GM12891 (cell line): ENCODE measurements around the gene ZNF407.

Experiments used
- DNase-seq: peaks from one replicate; pipeline ENCODE4 v3.0.0; 2011; ENCODE audit warnings: low spot score; ENCODE audit not compliant: insufficient read length
- FAIRE-seq: peaks from 2 replicates; lab custom pipeline; 2011; peaks lifted over from hg19 to GRCh38; lab: Jason Lieb, UNC
- PAX5 ChIP-seq: IDR thresholded peaks from 2 replicates; pipeline ENCODE4 v1.6.1; 2011; ENCODE audit warnings: low read length, moderate library complexity, mild to moderate bottlenecking; ENCODE audit not compliant: insufficient read depth, severe bottlenecking
- POLR2A ChIP-seq: IDR thresholded peaks from 2 replicates; pipeline ENCODE4 v1.6.1; 2011; ENCODE audit warnings: low read depth, low read length, control low read depth
- POLR2AphosphoS5 ChIP-seq: IDR thresholded peaks from 2 replicates; pipeline ENCODE4 v1.6.1; 2011; ENCODE audit warnings: low read depth, low read length, control low read depth
- POU2F2 ChIP-seq: IDR thresholded peaks from 2 replicates; pipeline ENCODE4 v1.6.1; 2011; ENCODE audit warnings: low read depth, mild to moderate bottlenecking, control low read depth, low read length, moderate library complexity
- SPI1 ChIP-seq: IDR thresholded peaks from 2 replicates; pipeline ENCODE4 v1.6.1; 2011; ENCODE audit warnings: low read depth, low read length, control low read depth
- TAF1 ChIP-seq: IDR thresholded peaks from 2 replicates; pipeline ENCODE4 v1.6.1; 2011; ENCODE audit warnings: low read depth, low read length, control low read depth

The ZNF407 gene

DNA sequence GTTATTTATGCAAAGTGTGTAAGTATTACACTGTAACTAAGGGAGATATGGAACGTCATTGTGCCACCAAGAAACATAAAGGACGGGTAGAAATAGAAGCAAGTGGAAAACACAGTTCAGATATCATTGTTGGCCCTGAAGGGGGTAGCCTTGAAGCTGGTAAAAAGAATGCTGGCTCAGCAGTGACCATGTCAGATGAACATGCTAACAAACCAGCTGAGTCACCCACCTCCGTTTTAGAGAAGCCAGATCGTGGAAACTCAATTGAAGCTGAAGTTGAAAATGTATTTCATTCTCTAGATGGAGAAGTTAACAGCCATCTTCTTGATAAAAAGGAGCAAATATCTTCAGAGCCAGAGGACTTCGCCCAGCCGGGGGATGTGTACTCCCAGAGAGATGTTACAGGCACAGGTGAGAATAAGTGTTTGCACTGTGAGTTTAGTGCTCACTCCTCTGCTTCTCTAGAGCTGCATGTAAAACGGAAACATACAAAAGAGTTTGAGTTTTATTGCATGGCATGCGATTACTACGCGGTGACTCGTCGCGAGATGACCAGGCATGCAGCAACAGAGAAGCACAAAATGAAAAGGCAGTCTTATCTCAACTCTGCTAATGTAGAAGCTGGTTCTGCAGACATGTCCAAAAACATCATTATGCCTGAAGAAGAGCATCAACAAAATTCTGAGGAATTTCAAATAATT is 36.1 kb downstream of the ZNF407 start:
- DNase-seq (no peak), FAIRE-seq (no peak)
- TF ChIP-seq POLR2A: no peak
- TF ChIP-seq SPI1: no peak
- TF ChIP-seq POU2F2: no peak
- no peak for TF ChIP-seq POLR2AphosphoS5
- no peak for TF ChIP-seq TAF1
- no peak for TF ChIP-seq PAX5

DNA sequence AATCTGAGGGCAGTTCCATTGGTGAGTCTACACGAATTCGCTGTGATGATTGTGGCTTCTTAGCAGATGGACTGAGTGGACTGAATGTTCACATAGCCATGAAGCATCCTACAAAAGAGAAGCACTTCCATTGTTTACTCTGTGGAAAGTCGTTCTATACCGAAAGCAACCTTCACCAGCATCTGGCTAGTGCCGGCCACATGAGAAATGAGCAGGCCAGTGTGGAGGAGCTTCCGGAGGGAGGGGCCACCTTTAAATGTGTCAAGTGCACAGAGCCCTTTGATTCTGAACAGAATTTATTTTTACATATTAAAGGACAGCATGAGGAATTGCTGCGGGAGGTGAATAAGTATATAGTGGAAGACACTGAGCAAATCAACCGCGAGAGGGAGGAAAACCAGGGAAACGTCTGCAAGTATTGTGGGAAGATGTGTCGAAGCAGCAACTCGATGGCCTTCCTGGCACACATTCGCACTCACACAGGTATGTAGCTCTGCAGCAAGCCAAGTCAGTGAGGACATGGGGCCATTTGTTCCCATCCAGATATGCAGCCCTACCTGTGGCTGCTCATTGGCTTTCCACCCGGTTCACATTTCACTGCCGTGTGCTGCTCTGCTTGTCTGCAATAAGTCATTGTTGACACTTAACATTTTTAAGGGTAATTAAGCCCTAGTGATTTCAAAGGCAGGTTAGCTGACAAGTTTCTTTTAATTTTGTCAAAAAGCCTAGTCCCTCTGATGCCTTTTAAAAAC is 37.7 kb downstream of the ZNF407 start:
- FAIRE-seq (no peak), DNase-seq (no peak)
- no peak for TF ChIP-seq TAF1
- TF ChIP-seq POLR2AphosphoS5: no peak
- no peak for TF ChIP-seq POU2F2
- no peak for TF ChIP-seq POLR2A
- no peak for TF ChIP-seq PAX5
- no peak for TF ChIP-seq SPI1

DNA sequence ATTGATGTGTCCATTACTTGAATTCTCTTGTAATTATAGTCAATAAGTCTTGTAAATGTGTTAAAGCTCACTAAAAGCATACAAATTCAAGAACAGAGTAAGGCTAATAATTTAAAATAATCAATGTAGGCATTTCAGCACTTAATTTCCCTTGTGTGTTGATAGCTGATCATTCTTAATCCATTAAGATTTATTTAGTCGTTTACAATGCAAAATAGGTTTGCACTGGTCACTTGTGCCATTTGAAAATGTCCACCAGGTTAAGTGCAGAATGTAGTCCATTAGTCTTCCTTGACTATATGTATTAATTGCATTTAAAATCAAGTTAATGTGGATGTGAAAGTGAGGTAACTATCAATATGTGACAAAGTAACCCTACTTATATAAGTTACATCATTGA is 39.4 kb downstream of the ZNF407 start:
- DNase-seq (no peak), FAIRE-seq (no peak)
- no peak for TF ChIP-seq TAF1
- TF ChIP-seq POLR2A: no peak
- TF ChIP-seq POLR2AphosphoS5: no peak
- no peak for TF ChIP-seq SPI1
- TF ChIP-seq POU2F2: no peak
- no peak for TF ChIP-seq PAX5

DNA sequence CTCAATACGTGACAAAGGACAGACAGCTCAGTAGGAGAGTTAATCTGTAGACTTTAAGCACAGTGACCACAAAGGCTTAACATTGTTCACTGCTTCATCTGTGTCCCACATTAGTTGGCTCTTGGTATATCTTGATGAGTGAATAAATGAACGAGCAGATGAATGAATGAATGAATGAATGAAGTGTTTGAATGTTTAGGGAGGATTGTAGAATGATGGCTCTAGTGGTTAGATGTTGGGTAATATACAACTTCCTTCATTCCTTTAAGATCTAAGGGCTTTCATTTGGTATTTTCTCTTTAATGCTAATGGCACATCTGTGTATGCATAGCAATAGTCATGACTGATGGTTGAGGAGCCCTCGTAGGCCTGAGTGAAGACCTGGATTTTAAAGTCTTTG is 40.5 kb downstream of the ZNF407 start:
- DNase-seq (no peak), FAIRE-seq (no peak)
- TF ChIP-seq POLR2AphosphoS5: no peak

DNA sequence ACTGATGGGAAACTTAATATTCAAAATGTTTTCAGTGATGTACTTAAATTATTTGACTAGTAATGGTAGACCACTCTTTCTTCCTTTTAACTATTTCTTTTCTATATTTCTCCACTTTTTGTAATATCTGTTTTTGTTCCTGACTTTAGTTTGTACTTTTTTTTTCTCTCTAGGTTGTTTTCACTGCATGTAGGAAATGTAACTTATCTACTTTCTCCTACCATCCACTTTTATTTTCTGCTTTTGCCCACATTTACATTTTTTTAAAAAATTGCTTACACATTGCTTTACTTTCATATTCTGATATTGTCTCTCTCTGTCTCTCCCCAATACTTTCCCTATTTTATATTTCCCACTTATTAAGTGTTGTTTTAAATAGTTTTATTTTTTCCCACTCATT is 47.0 kb downstream of the ZNF407 start:
- FAIRE-seq (no peak), DNase-seq (no peak)
- TF ChIP-seq POLR2A: no peak
- no peak for TF ChIP-seq TAF1
- TF ChIP-seq SPI1: no peak
- TF ChIP-seq PAX5: no peak
- TF ChIP-seq POU2F2: no peak
- TF ChIP-seq POLR2AphosphoS5: no peak

DNA sequence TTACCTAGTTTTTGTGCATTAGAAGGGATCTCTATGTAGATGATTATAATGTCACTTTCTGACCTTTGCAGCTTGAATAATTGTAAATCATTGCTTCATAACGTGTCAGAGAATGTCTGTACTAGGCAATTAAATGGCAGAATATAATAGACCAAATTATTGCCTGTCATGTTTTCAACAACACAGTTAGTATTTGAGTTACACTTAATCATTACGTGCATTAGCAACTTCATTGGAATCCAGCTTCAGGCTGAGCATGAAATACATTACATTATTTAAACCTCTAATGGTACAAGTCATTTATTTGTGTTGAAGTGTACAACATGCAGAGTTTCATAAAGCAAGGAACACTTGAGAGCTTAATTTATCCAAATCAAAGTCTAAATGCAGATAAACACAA is 48.0 kb downstream of the ZNF407 start:
- FAIRE-seq (peak; percentile 16), DNase-seq (no peak)

DNA sequence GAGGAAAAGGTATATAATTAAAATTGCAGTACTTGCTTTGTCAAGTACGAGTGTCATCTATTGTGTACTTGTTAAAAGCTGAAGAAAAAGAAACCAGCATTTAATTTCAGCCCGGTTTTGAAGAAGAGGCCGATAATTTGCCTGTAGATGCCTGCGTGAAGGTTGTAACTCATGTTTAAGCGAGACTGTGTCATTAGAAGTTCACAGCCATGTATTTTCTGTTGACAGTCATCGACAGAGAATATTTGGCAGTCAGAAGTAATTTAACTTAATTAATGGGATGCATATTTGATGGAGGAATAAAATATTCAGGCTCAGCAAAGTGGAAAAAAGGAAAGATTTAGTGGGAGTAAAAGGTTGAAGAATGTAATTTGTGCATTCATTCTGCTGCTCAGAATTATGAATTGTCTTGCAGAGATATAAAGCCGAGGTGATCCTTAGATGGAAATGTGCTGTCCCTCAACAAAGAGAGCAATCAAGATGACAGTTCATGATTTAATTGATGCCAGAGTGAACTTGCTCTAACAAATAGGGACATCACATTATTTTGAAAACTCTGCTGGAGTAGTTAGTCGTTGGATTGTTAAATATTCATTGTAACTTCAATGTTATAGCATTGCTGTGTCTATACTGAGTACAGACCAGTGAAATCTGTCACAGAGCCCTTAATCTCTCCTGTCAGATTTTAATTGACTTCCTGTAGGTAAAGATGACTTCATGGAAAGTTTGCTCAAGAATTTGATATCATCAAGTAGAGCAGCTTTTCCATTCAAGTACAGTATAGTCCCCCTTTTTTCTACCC is 53.9 kb downstream of the ZNF407 start:
- FAIRE-seq: no peak
- DNase-seq: no peak

More for the DNA sequence above, 48.0 kb downstream of the ZNF407 start:
- TF ChIP-seq POLR2A (no peak), PAX5 (no peak), POU2F2 (no peak), SPI1 (no peak), POLR2AphosphoS5 (no peak), TAF1 (no peak)

DNA sequence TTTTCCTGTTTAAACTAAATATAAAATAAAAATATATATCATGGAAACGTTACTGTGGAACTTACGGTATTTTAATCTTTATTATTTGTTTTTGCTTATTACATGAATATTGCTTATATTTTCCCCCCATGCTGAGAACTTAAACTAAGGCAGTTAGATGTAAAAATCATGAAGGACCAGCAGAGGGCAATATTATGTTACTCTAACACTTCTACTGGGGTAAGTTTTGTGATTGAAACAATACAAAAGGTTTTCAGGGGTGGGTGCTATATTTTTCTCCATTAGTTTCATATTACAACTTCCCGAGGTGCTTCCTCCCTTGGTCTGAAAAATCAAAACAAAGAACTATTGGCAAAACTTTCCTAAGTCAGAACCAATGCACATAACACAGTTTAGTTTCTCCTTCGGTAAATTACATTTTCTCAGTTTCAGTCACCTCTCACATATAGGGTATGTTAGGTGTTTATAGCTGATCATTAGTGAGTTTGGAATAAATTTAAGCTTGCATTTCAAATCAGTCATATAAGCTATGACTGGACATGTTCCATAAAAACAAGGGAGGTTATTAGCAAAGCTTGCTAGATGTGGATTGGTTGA is 54.8 kb downstream of the ZNF407 start:
- no peak for FAIRE-seq
- no peak for DNase-seq
- no peak for TF ChIP-seq POLR2A
- TF ChIP-seq PAX5: no peak
- TF ChIP-seq SPI1: no peak
- TF ChIP-seq TAF1: no peak
- TF ChIP-seq POU2F2: no peak
- TF ChIP-seq POLR2AphosphoS5: no peak

More for the DNA sequence above, 53.9 kb downstream of the ZNF407 start:
- TF ChIP-seq SPI1 (no peak), POLR2AphosphoS5 (no peak), POLR2A (no peak), POU2F2 (no peak), TAF1 (no peak), PAX5 (no peak)

DNA sequence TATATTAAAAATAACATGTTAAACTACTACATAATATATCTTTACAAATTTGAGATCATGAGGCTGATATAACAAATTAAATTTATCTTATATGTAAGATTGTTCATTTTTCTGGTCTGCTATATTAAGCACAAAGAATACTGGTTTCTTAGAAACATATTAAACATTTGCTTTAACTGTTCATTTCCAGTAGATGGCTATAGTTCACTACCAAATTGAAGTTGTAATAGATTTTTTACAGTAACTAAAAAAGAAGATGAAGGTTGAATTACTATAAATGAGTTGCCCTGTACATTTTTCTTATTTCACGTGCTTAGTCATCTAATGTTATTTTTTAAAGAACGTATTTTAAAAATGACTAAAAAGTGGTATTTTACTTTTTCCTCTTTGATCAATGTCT is 57.0 kb downstream of the ZNF407 start:
- FAIRE-seq (no peak), DNase-seq (no peak)
- TF ChIP-seq SPI1 (no peak), POLR2AphosphoS5 (no peak)
